BE2C (cell line): ENCODE results near the gene GK2.
A peak's percentile ranks its signal among the peaks of the same experiment; 100 is the strongest.

ENCODE experiments used
- DNase-seq: peaks from one replicate; pipeline ENCODE4 v3.0.0-alpha.2; 2020
- H3K27me3 ChIP-seq: fragments of 250-450 bp; sonication (Bioruptor Pico); 2 replicates; pipeline ENCODE4 v1.5.1; 2020; ENCODE audit warnings: mild to moderate bottlenecking
- H3K36me3 ChIP-seq: fragments of 250-450 bp; sonication (Bioruptor Pico); 2 replicates; pipeline ENCODE4 v1.5.1; 2020; ENCODE audit warnings: mild to moderate bottlenecking
- H3K4me1 ChIP-seq: fragments of 250-450 bp; sonication (Bioruptor Pico); 2 replicates; pipeline ENCODE4 v1.5.1; 2020
- H3K4me3 ChIP-seq: 2 replicates; pipeline ENCODE4 v1.5.1; 2011; ENCODE audit warnings: low read depth, low read length
- H3K9me3 ChIP-seq: fragments of 250-450 bp; sonication (Bioruptor Pico); 2 replicates; pipeline ENCODE4 v1.5.1; 2020
- TF ChIP-seq, protein P1 (sequence below): IDR thresholded peaks from 2 replicates; pipeline ENCODE4 v1.5.1; 2012; ENCODE audit warnings: mild to moderate bottlenecking, low read depth, low read length

The GK2 gene

DNA sequence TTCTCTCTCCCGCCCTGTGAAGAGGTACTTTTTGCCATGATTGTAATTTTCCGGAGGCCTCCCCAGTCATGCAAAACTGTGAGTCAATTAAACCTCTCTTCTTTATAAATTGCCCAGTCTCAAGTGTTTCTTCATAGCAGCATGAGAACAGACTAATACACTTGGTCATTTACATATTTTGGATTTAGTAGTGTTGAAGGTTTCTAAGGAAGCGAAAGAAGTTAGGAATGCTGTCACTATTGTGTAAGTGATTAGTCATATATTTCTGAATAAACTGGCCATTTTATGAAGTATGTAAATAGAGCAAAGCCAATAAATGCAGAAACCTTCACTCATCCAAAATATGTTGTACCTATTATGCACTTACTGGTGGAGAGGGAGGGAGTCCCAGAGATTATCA, 34.4 kb upstream of the GK2 start:
- no peaks in the 10 kb centered on the region for H3K27me3 ChIP-seq
- H3K9me3 ChIP-seq = no peaks in the 10 kb centered on the region
- H3K4me1 ChIP-seq = no peaks in the 10 kb centered on the region
- H3K4me3 ChIP-seq = no peak overlapping the region
- H3K36me3 ChIP-seq = no peaks in the 10 kb centered on the region
- DNase-seq = no peak
- TF ChIP-seq, protein P1, sequence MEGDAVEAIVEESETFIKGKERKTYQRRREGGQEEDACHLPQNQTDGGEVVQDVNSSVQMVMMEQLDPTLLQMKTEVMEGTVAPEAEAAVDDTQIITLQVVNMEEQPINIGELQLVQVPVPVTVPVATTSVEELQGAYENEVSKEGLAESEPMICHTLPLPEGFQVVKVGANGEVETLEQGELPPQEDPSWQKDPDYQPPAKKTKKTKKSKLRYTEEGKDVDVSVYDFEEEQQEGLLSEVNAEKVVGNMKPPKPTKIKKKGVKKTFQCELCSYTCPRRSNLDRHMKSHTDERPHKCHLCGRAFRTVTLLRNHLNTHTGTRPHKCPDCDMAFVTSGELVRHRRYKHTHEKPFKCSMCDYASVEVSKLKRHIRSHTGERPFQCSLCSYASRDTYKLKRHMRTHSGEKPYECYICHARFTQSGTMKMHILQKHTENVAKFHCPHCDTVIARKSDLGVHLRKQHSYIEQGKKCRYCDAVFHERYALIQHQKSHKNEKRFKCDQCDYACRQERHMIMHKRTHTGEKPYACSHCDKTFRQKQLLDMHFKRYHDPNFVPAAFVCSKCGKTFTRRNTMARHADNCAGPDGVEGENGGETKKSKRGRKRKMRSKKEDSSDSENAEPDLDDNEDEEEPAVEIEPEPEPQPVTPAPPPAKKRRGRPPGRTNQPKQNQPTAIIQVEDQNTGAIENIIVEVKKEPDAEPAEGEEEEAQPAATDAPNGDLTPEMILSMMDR = no peak

DNA sequence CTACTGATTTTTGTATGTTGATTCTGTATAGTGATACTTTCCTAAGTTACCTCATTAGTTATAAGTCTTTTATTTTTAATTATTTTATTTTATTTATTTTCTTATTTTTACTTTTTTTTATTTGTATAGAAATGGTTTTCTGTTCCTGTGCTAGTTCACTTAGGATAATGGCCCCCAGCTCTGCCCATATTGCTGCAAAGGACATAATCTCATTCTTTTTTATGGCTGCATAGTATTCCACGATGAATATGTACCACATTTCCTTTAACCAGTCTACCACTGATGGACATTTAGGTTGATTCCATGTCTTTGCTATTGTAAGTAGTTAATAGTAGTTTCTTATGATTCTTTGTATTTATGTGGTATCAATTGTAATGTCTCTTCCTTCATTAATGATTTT, 31.5 kb upstream of the GK2 start:
- Histone ChIP-seq H3K4me1 (no peaks in the 10 kb centered on the region), H3K4me3 (no peak overlapping the region), H3K27me3 (no peaks in the 10 kb centered on the region), H3K9me3 (no peaks in the 10 kb centered on the region), H3K36me3 (no peaks in the 10 kb centered on the region)
- DNase-seq = no peak
- TF ChIP-seq, protein P1 = no peak

DNA sequence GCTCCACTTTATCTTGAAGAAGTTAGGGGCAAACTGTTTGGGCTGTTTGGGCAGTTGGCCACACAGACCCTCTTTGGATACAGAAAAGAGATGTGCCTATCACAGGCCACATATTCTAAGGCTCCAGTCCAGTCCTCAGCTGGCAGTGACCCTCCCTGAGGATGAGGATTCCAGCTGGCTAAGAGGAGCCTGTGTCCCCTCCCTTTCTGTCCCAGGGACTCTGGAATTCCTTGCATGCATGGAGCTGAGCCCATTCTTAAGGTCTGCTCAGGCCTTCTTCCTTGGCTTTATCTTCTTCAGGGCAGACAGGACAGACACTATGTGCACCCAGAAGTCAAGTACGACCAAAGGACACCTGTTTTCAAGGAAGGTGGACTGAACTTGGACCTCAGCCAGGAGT, 23.8 kb upstream of the GK2 start:
- Histone ChIP-seq H3K9me3 (no peaks in the 10 kb centered on the region), H3K27me3 (no peaks in the 10 kb centered on the region), H3K36me3 (no peaks in the 10 kb centered on the region), H3K4me3 (no peak overlapping the region), H3K4me1 (peaks cover 5% of the 10 kb centered on the region)
- TF ChIP-seq, protein P1 = no peak
- DNase-seq = no peak

DNA sequence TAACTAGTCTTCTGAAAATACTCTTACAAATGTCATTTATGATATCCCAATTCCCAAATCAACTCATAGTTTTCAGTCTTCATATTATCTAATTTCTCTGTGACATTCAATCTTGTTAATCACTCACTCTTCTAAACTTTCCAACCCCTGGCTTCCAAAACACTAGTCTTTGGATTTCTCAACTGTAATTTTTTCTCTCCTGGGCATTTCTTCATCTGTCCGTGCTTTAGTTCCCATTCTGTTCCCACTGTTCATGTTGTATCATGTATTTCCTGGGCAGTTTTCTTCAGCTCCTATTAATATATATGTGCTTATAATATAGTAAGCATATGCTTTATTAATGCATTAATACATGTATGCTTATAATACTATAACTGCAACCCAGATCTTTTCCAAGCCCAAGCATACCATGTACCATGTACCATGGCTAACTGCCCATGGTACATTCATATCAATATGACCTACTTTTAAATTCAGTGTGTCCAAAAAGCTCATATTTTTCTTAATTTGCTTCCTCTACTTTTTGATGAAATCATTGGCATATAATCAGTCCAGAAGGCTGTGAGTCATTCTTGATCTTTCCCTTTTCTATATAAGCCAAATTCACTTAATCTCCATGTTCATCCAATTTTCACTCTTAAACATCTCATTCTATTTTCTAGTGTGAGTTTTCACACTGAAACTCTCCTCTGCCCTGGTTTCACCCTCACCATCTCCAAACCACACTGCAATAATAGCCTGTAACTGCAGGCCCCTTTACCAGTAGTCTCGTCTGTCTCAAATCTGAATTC, 21.3 kb upstream of the GK2 start:
- DNase-seq = no peak
- H3K36me3 ChIP-seq = no peaks in the 10 kb centered on the region
- TF ChIP-seq, protein P1 = no peak

DNA sequence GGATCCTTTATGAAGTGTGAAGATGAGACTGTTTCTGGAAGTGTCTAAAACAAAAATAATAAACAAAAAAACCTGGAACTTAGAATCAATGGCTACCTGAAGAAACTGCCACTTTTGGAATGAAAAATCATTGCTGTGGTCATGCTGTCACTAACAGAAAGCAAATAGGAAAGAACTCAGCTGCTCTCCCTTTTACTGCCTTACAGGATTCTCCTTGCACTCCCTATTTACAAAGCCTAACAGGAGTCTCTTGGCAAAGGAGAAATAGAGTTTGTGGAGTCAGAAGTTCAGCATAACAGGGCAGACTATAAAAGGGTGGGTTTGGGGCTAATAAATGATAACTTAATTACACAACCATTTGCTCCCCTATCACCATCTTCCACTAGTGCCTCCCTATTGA, 19.0 kb upstream of the GK2 start:
- TF ChIP-seq, protein P1 = no peak
- H3K36me3 ChIP-seq = no peaks in the 10 kb centered on the region
- DNase-seq = peak; percentile 30

More for the DNA sequence above, 21.3 kb upstream of the GK2 start:
- Histone ChIP-seq H3K27me3 (no peaks in the 10 kb centered on the region), H3K4me1 (peaks cover 10% of the 10 kb centered on the region), H3K4me3 (no peak overlapping the region), H3K9me3 (no peaks in the 10 kb centered on the region)

DNA sequence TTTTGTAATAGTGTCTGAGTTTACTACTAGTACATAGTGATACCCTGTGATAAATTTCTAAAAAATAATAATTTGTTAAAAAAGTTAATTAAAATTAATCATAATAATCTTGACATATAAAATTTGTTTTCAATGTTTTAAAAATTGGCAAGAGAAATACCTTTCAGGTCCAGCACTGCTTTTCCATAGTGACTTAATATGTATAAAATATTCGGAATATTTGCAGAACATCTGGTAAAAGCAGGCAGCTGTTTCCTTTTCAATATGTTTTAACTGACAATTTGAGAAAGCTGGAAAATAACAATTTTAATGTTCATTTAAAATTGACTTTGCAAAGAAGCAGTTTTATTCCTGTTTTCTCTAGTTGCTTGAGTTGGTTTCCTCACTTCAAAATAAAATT, 17.6 kb upstream of the GK2 start:
- DNase-seq = no peak
- TF ChIP-seq, protein P1 = no peak
- H3K27me3 ChIP-seq = no peaks in the 10 kb centered on the region
- no peak overlapping the region for H3K4me3 ChIP-seq
- H3K36me3 ChIP-seq = no peaks in the 10 kb centered on the region
- H3K9me3 ChIP-seq = no peaks in the 10 kb centered on the region
- peaks cover 10% of the 10 kb centered on the region for H3K4me1 ChIP-seq

More for the DNA sequence above, 19.0 kb upstream of the GK2 start:
- H3K9me3 ChIP-seq = no peaks in the 10 kb centered on the region
- H3K4me3 ChIP-seq = no peak overlapping the region
- H3K4me1 ChIP-seq = peaks cover 10% of the 10 kb centered on the region
- no peaks in the 10 kb centered on the region for H3K27me3 ChIP-seq
